ENCODE measurements around the gene CPT2. TPM values are rescaled to one million over a fixed set of nuclear protein-coding genes. Genes with fewer than 3 reads are reported as not detected.

Gene CPT2
- total and polyA plus RNA-seq, 2 donors (not counting 1 experiment from before 2014, with no cell fraction given) = 17.2 to 18.3 TPM

GRCh38 chr1:53182111-53182593, 14.5 kb upstream of the CPT2 start:
- TF ChIP-seq EZH2 (IDR thresholded peaks at IDR 0.05; ENCODE audit: low read length, missing control alignments) (no peak), CTCF (conservative IDR thresholded peaks at IDR 0.05 in 1 of 2, IDR thresholded peaks at IDR 0.05 in 1 of 2; ENCODE audit: low read depth in 1 of 2, low read length in 2 of 2) (peak; percentile 64 to 67)
- H3K27me3 ChIP-seq (ENCODE audit: control insufficient read depth, insufficient read depth, low read length) = no peaks in the 10 kb centered on the region
- no peaks in the 10 kb centered on the region for H3K9me3 ChIP-seq (ENCODE audit: control insufficient read depth, insufficient read depth, low read depth, low read length)
- no peak overlapping the region for H3K4me3 ChIP-seq (replicated peaks in 1 of 4; ENCODE audit: control extremely low read depth in 1 of 4, insufficient read depth in 1 of 4, low read depth in 3 of 4, low read length in 4 of 4)
- H3K79me2 ChIP-seq (ENCODE audit: control insufficient read depth, insufficient read depth, low read length) = no peaks in the 10 kb centered on the region
- DNase-seq (ENCODE audit: low read depth in 2 of 2) = peak; percentile 68 to 80
- H3K4me2 ChIP-seq (ENCODE audit: extremely low read depth, insufficient read depth, low read length) = no peak overlapping the region
- no peaks in the 10 kb centered on the region for H3K36me3 ChIP-seq (ENCODE audit: control insufficient read depth, insufficient read depth, low read length)
- H4K20me1 ChIP-seq (ENCODE audit: control insufficient read depth, extremely low read depth, insufficient read depth, low read length) = no peaks in the 10 kb centered on the region
- H3K27ac ChIP-seq (ENCODE audit: insufficient read depth, low read length) = peak overlapping the region; percentile 68
- peaks cover 43% of the 10 kb centered on the region for H3K4me1 ChIP-seq (ENCODE audit: control insufficient read depth, extremely low read depth, insufficient read depth, low read length)
- no peak overlapping the region for H3K9ac ChIP-seq (ENCODE audit: insufficient read depth, low read length)
- no peak overlapping the region for H2AFZ ChIP-seq (ENCODE audit: low read length)

- Histone ChIP-seq H3K4me1 (ENCODE audit: control insufficient read depth, extremely low read depth, insufficient read depth, low read length) (peaks cover 45% of the 10 kb centered on the region), H3K27ac (ENCODE audit: insufficient read depth, low read length) (peak overlapping the region; percentile 68), H3K27me3 (ENCODE audit: control insufficient read depth, insufficient read depth, low read length) (no peaks in the 10 kb centered on the region), H3K4me2 (ENCODE audit: extremely low read depth, insufficient read depth, low read length) (peak overlapping the region; percentile 55), H4K20me1 (ENCODE audit: control insufficient read depth, extremely low read depth, insufficient read depth, low read length) (no peaks in the 10 kb centered on the region), H3K9ac (ENCODE audit: insufficient read depth, low read length) (peak overlapping the region; percentile 56), H3K9me3 (ENCODE audit: control insufficient read depth, insufficient read depth, low read depth, low read length) (no peaks in the 10 kb centered on the region), H3K79me2 (ENCODE audit: control insufficient read depth, insufficient read depth, low read length) (no peaks in the 10 kb centered on the region), H3K4me3 (replicated peaks in 1 of 4; ENCODE audit: control extremely low read depth in 1 of 4, insufficient read depth in 1 of 4, low read depth in 3 of 4, low read length in 4 of 4) (no peak overlapping the region), H3K36me3 (ENCODE audit: control insufficient read depth, insufficient read depth, low read length) (no peaks in the 10 kb centered on the region), H2AFZ (ENCODE audit: low read length) (no peak overlapping the region)
- no peak for TF ChIP-seq CTCF (conservative IDR thresholded peaks at IDR 0.05 in 1 of 2, IDR thresholded peaks at IDR 0.05 in 1 of 2; ENCODE audit: low read depth in 1 of 2, low read length in 2 of 2)
- no peak for TF ChIP-seq EZH2 (IDR thresholded peaks at IDR 0.05; ENCODE audit: low read length, missing control alignments)
- DNase-seq (ENCODE audit: low read depth in 2 of 2) = no peak
Observed at GRCh38 chr1:53182716-53183094, 13.9 kb upstream of the CPT2 start.

- H3K27ac ChIP-seq (ENCODE audit: insufficient read depth, low read length) = peak overlapping the region; percentile 68
- no peaks in the 10 kb centered on the region for H4K20me1 ChIP-seq (ENCODE audit: control insufficient read depth, extremely low read depth, insufficient read depth, low read length)
- DNase-seq (ENCODE audit: low read depth in 2 of 2) = peak in 1 of 2 donors; percentile 99
- no peaks in the 10 kb centered on the region for H3K79me2 ChIP-seq (ENCODE audit: control insufficient read depth, insufficient read depth, low read length)
- peak overlapping the region; percentile 55 for H3K4me2 ChIP-seq (ENCODE audit: extremely low read depth, insufficient read depth, low read length)
- H3K36me3 ChIP-seq (ENCODE audit: control insufficient read depth, insufficient read depth, low read length) = no peaks in the 10 kb centered on the region
- H2AFZ ChIP-seq (ENCODE audit: low read length) = no peak overlapping the region
- TF ChIP-seq CTCF (conservative IDR thresholded peaks at IDR 0.05 in 1 of 2, IDR thresholded peaks at IDR 0.05 in 1 of 2; ENCODE audit: low read depth in 1 of 2, low read length in 2 of 2) (no peak), EZH2 (IDR thresholded peaks at IDR 0.05; ENCODE audit: low read length, missing control alignments) (no peak)
- peaks cover 49% of the 10 kb centered on the region for H3K4me1 ChIP-seq (ENCODE audit: control insufficient read depth, extremely low read depth, insufficient read depth, low read length)
- peak overlapping the region; percentile 22 for H3K9ac ChIP-seq (ENCODE audit: insufficient read depth, low read length)
- no peaks in the 10 kb centered on the region for H3K9me3 ChIP-seq (ENCODE audit: control insufficient read depth, insufficient read depth, low read depth, low read length)
- no peak overlapping the region for H3K4me3 ChIP-seq (replicated peaks in 1 of 4; ENCODE audit: control extremely low read depth in 1 of 4, insufficient read depth in 1 of 4, low read depth in 3 of 4, low read length in 4 of 4)
- no peaks in the 10 kb centered on the region for H3K27me3 ChIP-seq (ENCODE audit: control insufficient read depth, insufficient read depth, low read length)
Observed at GRCh38 chr1:53183095-53183990, 13.3 kb upstream of the CPT2 start.
